HFFc6 (cell line): ENCODE data around the gene EFNB2. TPM values are rescaled to one million over a fixed set of nuclear protein-coding genes. Genes with fewer than 3 reads are reported as not detected.
A peak's percentile ranks its signal among the peaks of the same experiment; 100 is the strongest.

Experiments
- DNase-seq: peaks from one replicate; pipeline ENCODE4 v3.0.0-alpha.2; 2018
- H3K27ac Mint-ChIP-seq: 2 replicates; pipeline ENCODE4 v1.8.0; 2020; ENCODE audit warnings: mild to moderate bottlenecking, mixed read lengths
- H3K27me3 Mint-ChIP-seq: 2 replicates; pipeline ENCODE4 v1.8.0; 2021; ENCODE audit warnings: mild to moderate bottlenecking, moderate library complexity, mixed read lengths; ENCODE audit not compliant: insufficient read depth
- H3K36me3 Mint-ChIP-seq: 2 replicates; pipeline ENCODE4 v1.8.0; 2021; ENCODE audit warnings: low read depth, mixed read lengths
- H3K4me1 Mint-ChIP-seq: 2 replicates; pipeline ENCODE4 v1.8.0; 2020; ENCODE audit warnings: low read depth, mixed read lengths
- H3K4me3 Mint-ChIP-seq: 2 replicates; pipeline ENCODE4 v1.8.0; 2020; ENCODE audit warnings: mild to moderate bottlenecking, moderate library complexity, mixed read lengths
- H3K9me3 Mint-ChIP-seq: 2 replicates; pipeline ENCODE4 v1.8.0; 2020; ENCODE audit warnings: mild to moderate bottlenecking, mixed read lengths
- total RNA-seq, 6 experiments: library from RNA; stranded (reverse); fragmentation: NEBNext Ultra II Directional; extraction: Animal tissue kit (Norgen Biotek cat#: 25700); gene quantifications; 2 replicates in 1 of 6; 3 replicates in 5 of 6; pipeline ENCODE4 v1.2.3, GENCODE V29; 2021
- TF ChIP-seq, protein P1 (sequence below): fragments of 200-600 bp; sonication (generic); IDR thresholded peaks from 2 replicates; pipeline ENCODE4 v1.5.0; 2021; ENCODE audit warnings: antibody characterized with exemption, mild to moderate bottlenecking

The EFNB2 gene
- total RNA-seq, 6 experiments from 2014 or later, result 8.1 to 32.5 (median 30.6) TPM

DNA sequence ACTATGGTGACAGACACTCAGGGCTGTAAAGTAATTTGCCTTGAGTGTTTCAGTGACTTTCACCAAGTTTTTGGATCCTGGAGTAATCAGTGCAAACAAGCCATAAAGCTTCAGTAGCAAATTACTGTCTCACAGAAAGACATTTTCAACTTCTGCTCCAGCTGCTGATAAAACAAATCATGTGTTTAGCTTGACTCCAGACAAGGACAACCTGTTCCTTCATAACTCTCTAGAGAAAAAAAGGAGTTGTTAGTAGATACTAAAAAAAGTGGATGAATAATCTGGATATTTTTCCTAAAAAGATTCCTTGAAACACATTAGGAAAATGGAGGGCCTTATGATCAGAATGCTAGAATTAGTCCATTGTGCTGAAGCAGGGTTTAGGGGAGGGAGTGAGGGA is 23.1 kb upstream of the EFNB2 start:
- Mint-ChIP-seq H3K9me3 (no peaks in the 10 kb centered on the region), H3K4me1 (peaks cover 58% of the 10 kb centered on the region), H3K36me3 (peaks cover 58% of the 10 kb centered on the region), H3K27me3 (no peaks in the 10 kb centered on the region), H3K27ac (no peak overlapping the region), H3K4me3 (no peak overlapping the region)
- DNase-seq, result no peak
- TF ChIP-seq, protein P1, sequence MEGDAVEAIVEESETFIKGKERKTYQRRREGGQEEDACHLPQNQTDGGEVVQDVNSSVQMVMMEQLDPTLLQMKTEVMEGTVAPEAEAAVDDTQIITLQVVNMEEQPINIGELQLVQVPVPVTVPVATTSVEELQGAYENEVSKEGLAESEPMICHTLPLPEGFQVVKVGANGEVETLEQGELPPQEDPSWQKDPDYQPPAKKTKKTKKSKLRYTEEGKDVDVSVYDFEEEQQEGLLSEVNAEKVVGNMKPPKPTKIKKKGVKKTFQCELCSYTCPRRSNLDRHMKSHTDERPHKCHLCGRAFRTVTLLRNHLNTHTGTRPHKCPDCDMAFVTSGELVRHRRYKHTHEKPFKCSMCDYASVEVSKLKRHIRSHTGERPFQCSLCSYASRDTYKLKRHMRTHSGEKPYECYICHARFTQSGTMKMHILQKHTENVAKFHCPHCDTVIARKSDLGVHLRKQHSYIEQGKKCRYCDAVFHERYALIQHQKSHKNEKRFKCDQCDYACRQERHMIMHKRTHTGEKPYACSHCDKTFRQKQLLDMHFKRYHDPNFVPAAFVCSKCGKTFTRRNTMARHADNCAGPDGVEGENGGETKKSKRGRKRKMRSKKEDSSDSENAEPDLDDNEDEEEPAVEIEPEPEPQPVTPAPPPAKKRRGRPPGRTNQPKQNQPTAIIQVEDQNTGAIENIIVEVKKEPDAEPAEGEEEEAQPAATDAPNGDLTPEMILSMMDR, result no peak

DNA sequence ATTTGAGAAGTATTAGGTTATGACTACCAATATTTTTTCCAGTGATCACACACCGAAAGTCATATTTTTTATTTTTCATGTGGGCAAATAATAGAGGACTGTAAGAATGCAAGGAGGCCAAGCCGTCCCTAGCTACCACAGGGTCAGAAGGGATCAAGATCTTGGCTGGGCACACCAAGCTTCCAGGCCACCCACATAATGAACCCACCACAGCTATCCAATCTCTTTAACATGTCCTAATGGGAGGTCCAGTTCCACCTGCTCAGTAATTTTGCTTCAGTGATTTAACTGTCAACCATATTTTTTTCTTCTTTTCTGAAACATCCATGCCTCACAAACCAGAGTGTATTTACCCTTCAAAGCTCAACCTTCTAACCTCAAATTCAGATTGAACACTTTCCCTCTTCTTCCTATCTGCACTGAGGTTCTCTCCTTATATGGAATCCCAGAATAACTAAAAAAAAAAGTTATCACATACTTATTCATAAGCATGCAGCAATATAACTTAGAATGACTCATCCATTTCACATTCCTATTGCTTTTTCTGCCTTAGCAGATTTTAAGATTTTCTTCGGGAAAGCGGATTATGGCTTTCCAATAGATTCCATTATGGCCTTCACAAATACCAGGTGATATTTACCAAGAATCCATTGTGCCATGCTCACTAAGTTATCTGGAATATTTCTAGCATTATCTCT is 20.3 kb upstream of the EFNB2 start:
- TF ChIP-seq, protein P1, result no peak
- H3K9me3 Mint-ChIP-seq, result no peaks in the 10 kb centered on the region
- no peaks in the 10 kb centered on the region for H3K27me3 Mint-ChIP-seq
- H3K27ac Mint-ChIP-seq, result peak overlapping the region; percentile 34; the same call in 1 of the 2 replicates
- no peak overlapping the region for H3K4me3 Mint-ChIP-seq
- H3K36me3 Mint-ChIP-seq, result peaks cover 68% of the 10 kb centered on the region
- peaks cover 51% of the 10 kb centered on the region for H3K4me1 Mint-ChIP-seq
- no peak for DNase-seq

DNA sequence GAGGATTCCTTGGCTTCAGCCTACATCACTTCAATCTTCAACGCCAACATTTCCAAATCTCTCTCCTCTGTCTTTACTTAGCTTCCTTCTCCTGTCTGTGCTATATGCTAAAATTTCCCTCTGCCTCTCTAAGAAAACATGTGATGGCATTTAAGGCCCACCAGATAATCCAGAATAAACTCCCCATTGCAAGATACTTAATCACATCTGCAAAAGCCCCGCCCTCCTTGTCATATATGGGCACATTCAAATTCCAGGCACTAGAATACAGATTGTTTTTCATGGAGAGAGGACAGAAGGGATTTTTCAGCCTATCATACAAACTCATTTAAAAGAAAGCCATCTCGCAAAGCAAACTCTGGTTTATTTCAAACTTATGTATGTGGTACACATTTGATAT is 16.3 kb upstream of the EFNB2 start:
- no peak for DNase-seq
- Mint-ChIP-seq H3K4me3 (no peak overlapping the region), H3K9me3 (no peaks in the 10 kb centered on the region), H3K27me3 (no peaks in the 10 kb centered on the region; the same call in 1 of the 2 replicates), H3K4me1 (peaks cover 59% of the 10 kb centered on the region), H3K27ac (peak overlapping the region; percentile 2; the same call in 1 of the 2 replicates), H3K36me3 (peaks cover 46% of the 10 kb centered on the region)
- TF ChIP-seq, protein P1, result no peak

DNA sequence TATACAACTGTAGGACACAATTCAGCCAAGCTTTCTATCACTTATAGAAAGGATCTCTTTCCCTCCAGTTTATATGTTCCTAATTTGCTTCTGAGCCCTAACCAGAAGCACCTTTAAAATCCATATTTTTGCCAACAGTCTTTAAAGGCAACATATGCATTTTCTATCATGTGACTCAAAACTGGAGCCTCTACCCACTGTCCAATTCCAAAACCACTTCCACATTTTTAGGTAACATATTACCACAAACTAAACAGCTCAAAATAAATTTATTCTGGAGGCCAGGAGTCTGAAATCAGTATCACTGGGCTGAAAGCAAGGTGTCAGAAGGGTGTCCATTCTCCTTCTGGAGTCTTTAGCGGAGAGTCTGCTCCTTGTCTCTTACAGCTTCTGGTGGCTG is 15.9 kb upstream of the EFNB2 start:
- H3K27me3 Mint-ChIP-seq, result no peaks in the 10 kb centered on the region; the same call in 1 of the 2 replicates
- no peak for DNase-seq
- TF ChIP-seq, protein P1, result no peak
- H3K4me3 Mint-ChIP-seq, result no peak overlapping the region
- peak overlapping the region; percentile 2; the same call in 1 of the 2 replicates for H3K27ac Mint-ChIP-seq
- H3K9me3 Mint-ChIP-seq, result no peaks in the 10 kb centered on the region
- peaks cover 55% of the 10 kb centered on the region for H3K4me1 Mint-ChIP-seq
- peaks cover 42% of the 10 kb centered on the region for H3K36me3 Mint-ChIP-seq

DNA sequence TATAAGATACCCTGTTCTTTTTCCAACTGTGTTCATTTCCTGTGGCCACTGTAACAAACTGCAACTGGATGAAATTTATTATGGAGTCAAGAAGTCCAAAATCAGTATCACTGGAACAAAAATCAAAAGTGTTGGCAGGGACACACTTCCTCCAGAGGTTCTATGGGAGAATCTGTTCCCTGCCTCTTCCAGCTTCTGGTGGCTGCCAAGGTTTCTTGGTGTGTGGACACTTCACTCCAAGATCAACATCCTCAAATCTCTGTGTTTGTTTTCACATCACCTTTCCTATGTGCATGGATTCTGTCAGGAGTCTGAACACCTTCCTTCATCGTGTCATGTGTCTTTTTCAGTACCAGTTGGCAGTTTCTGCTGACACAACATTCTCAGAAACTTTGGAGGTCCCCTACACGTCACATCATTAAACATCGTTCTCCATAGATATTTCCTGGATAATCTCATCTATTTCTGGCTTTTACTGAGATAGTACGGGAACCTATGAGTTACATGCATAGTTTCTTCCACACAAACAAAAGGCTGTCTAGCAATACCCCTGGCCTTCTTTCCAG is 15.2 kb upstream of the EFNB2 start:
- H3K9me3 Mint-ChIP-seq, result no peaks in the 10 kb centered on the region
- DNase-seq, result no peak
- H3K4me1 Mint-ChIP-seq, result peaks cover 48% of the 10 kb centered on the region
- TF ChIP-seq, protein P1, result no peak
- H3K27ac Mint-ChIP-seq, result 0 out of 2 replicates have a peak overlapping the region, but pooled peaks have one; percentile 0
- no peaks in the 10 kb centered on the region; the same call in 1 of the 2 replicates for H3K27me3 Mint-ChIP-seq
- H3K36me3 Mint-ChIP-seq, result peaks cover 35% of the 10 kb centered on the region
- no peak overlapping the region for H3K4me3 Mint-ChIP-seq
